ENCODE measurements around the gene CCR9.

CCR9 gene

DNA sequence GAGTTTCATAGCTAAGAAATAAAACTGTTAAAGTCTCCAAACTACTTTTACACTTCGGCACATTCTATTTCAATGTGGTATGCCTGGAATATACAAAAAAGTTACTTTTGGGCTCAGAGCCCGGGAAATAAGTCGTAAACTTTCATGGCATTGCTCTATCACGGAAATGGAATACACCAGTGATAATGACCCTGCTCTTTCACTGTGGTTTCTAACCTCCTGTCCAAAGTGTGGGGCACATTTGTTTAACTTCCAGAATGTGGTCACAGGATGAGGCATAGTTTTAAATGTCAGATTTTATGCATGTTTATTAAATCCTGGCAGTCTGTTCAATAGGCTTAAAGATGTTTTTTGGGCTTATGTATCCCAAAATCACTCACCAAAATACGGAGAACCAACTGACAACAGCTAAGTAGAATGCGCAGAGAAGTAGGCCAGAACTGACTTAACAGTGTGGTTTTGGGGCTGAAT is 62.0 kb downstream of the CCR9 start:
- DNase-seq = no peak
- in situ Hi-C loops (cut with MboI; ENCODE audit: low pct_unique_long_range_greater_than_20kb, low sequenced_read_pairs) = loop anchor here (10.0 kb wide), 1 partner anchor 116 kb away; no protein-coding TSS in a partner anchor

DNA sequence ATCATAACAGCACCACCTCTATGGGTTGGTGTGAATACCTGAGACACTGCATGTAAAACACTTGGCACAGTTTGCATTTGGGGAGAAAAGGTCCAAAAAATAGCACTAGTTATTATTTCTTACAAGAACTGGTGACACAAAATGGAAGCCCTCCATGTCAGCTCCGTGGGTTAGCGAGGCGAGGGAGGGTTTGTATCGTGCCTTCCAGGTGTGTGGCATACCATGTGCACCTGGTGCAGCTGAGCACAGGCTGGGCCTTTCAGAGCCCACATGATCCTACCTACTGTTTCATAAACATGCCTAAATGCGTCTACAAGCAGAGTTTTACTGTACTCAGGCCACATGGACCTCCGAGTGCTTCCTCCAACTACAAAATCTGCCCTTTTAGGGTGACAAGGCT is 62.5 kb downstream of the CCR9 start:
- no peak for DNase-seq
- in situ Hi-C loops (cut with MboI; ENCODE audit: low pct_unique_long_range_greater_than_20kb, low sequenced_read_pairs) = loop anchor here (10.0 kb wide), 1 partner anchor 116 kb away; no protein-coding TSS in a partner anchor

DNA sequence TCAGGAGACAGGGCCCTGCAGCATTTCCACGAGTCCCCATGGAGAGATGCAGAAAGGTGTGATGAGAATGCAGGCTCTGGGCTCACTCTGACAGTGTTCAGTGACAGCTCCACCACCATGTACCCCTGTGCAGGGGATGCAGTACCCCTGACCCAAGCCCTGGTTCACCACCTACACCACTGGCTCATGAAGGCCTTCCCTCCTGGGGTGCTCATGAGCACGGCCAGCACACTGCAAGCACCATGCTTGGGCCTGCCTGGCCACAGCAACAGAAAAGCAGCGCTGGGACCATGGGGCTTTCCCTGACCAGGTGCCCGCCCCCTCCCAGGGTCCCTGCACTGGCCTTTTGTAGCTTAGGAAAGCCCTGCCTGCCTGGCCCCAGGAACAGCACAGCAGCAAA is 63.1 kb downstream of the CCR9 start:
- in situ Hi-C loops (cut with MboI; ENCODE audit: low pct_unique_long_range_greater_than_20kb, low sequenced_read_pairs) = loop anchor here (10.0 kb wide), 1 partner anchor 115 kb away; no protein-coding TSS in a partner anchor
- no peak for DNase-seq

DNA sequence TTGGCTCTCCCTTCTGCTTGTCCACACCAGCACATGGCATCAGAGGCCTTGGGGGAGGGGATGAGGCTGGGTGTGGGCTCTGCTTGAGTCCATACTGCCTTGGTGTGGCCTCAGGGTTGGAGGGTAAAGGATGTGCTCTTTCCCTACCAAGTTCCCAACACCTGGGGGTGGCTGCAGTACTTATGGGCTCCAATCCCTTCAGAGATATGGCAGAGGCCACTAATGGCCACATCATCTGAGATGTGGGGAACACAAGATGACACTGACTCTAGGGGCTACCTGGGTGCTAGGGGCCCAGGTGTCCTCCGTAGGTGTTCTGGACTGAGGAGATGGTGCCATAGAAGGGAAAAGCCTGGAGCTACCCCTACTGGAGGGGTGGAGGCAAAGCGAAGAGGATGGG is 63.8 kb downstream of the CCR9 start:
- no peak for DNase-seq
- in situ Hi-C loops (cut with MboI; ENCODE audit: low pct_unique_long_range_greater_than_20kb, low sequenced_read_pairs) = no loop called here

DNA sequence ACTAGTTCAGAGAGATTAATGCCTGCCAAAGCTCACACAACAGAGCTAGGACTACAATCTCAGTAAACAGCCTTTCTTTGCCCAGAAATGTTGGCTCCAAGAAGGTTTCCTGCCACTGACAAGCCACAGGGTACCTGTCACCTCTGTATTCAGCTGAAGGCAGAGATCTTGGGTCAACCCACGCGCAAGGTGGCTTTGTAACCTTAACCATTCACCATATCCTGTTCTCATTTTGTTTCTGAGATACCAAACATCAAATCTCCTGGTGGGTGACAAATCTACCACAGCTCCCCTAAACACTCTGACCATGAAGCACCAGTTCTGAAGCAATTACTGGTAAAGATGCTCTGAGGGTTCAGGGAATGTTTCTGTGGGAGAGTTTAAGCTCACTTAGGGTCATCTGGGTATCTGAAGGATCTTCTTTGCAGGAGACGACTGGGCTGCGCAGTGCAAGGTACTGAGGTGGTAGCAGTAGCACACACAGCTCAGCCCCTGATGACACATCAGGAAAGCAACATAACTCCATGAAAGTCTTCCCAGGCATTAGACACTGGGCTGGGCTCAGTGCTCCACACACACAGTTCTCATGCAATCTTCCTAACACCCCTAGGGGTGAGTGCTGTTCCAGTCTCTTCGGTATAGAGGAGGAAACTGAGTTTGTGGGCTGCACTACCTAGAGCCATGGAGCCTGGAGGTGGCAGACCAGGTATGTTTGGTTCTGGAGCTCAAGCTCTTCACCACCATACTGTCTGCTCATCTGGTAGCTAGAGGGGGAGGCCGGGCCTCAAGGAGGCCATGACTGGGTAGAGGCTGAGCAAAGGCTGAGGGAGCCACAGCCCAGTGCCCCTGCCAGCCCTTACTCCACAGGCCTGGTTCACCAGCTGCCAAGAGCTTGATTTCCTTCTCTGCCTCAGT is 64.6 kb downstream of the CCR9 start:
- no peak for DNase-seq
- in situ Hi-C loops (cut with MboI; ENCODE audit: low pct_unique_long_range_greater_than_20kb, low sequenced_read_pairs) = no loop called here

DNA sequence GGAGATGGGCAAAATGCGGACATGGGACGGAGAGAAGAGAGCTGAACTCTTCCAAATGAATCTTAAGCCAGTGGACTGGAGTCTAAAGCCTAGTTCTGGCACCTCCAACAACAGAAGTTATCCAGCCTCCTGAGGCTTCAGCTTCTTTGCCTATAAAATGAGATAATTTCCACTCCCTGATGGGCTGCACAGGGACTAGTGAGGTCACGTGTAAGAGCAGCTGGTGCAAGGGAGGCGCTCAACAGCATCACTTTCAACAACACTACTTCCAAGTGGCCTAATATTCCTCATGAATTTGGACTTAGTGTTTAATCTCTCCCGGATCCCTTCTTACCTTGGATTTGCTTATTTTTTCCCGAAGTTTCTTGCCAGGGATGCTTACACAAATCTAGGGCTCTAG is 65.6 kb downstream of the CCR9 start:
- in situ Hi-C loops (cut with MboI; ENCODE audit: low pct_unique_long_range_greater_than_20kb, low sequenced_read_pairs) = no loop called here
- DNase-seq = no peak

DNA sequence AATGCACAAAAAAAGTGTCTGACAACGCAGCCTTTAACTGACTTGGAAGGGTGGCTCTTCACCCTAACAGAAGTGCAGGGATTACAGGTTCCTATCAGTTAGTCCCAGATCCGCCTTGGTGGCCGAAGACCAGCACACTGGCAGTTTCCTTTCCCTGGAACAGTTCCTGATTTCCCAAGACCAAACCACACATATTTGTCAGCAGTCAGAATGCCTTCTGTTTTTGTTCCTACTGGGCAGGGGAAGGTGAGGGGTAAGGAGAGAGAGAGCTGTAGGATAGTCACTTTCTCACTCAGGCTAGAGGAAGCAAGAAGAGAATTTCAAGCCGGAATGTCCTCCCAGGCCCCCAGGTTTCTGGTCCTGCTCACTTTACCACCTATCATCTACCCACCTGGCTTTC is 66.1 kb downstream of the CCR9 start:
- DNase-seq = no peak
- in situ Hi-C loops (cut with MboI; ENCODE audit: low pct_unique_long_range_greater_than_20kb, low sequenced_read_pairs) = no loop called here

Data from KBM-7 (cell line).